NCI-H748 treated with DMSO at 0.1 percent for 48 hours (cell line): Measurements from ENCODE around the gene ATP6V0A4.
"Not testable (repeated sequence)": the region's sequence is repeated elsewhere in the genome, so short reads cannot be mapped to it uniquely, and the experiment has no call there.

ENCODE experiments used
- DNase-seq: peaks from one replicate; lab custom pipeline; 2025; lab: John Stamatoyannopoulos, UW

Gene ATP6V0A4

GRCh38 chr7:138750473-138750872 is 47.5 kb downstream of the ATP6V0A4 start:
- DNase-seq, result no peak

DNA sequence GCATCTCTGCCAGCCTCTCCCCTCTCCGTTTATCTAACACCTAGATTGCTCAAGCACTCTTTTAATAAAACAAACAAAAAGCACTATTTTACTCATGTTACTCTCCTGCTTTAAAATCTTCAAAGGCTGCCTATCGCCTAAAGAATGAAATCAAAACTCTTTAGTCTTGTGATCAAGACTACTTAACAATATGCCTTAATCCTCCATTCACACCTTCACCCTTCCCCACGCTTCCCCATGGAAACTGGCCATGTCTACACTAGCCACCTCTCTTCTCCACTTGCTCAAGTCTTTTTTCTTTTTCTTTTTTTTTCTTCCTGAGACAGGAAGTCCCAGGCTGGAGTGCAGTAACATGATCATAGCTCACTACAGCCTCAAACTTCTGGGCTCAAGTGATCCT is 48.0 kb downstream of the ATP6V0A4 start:
- DNase-seq, result no peak

- no peak for DNase-seq
These were observed 49.3 kb downstream of the ATP6V0A4 start for GRCh38 chr7:138748666-138749065.

GRCh38 chr7:138746073-138746472 is 51.9 kb downstream of the ATP6V0A4 start:
- DNase-seq, result no peak

DNA sequence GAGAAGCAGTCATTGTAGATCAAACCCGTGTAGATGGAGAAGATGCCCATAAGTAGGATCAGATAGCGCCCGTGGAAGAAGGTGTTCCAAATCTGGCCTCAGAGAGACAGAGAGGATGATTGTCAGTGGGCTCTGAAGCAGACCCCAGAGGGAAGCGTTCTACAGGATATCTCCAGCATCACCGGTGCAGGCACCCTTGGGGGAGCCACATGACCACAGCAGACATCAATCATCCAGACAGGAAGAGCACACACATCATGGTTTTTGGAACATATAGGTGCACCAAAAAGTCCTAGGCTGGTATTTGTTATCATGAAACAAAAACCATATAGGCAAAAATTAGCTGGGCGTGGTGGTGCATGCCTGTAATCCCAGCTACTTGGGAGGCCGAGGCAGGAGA is 52.8 kb downstream of the ATP6V0A4 start:
- DNase-seq, result no peak

GRCh38 chr7:138741453-138741735 is 56.6 kb downstream of the ATP6V0A4 start:
- no peak for DNase-seq

DNA sequence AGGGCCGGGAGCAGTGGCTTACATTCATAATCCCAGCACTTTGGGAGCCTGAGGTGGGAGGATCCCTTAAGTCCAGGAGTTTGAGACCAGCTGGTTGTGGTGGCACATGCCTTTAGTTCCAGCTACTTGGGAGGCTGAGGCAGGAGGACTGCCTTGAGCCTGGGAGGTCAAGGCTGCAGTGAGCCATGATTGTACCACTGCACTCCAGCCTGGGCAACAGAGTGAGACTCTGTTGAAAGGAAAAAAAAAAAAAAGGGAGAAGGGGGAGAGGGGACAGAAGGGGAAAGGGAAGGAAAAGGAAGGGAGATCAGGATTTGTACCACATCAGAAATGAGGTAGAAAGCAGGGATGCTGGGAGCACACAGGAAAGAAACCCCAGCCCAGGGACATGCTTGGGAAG is 58.1 kb downstream of the ATP6V0A4 start:
- no peak for DNase-seq

- peak; percentile 90 for DNase-seq
These were observed 59.3 kb downstream of the ATP6V0A4 start for GRCh38 chr7:138738551-138739335.

GRCh38 chr7:138738114-138738513 is 59.9 kb downstream of the ATP6V0A4 start:
- no peak for DNase-seq

- DNase-seq, result no peak
These were observed 62.6 kb downstream of the ATP6V0A4 start for GRCh38 chr7:138735399-138735798.

GRCh38 chr7:138731733-138732132 is 66.3 kb downstream of the ATP6V0A4 start:
- not testable (repeated sequence) for DNase-seq

DNA sequence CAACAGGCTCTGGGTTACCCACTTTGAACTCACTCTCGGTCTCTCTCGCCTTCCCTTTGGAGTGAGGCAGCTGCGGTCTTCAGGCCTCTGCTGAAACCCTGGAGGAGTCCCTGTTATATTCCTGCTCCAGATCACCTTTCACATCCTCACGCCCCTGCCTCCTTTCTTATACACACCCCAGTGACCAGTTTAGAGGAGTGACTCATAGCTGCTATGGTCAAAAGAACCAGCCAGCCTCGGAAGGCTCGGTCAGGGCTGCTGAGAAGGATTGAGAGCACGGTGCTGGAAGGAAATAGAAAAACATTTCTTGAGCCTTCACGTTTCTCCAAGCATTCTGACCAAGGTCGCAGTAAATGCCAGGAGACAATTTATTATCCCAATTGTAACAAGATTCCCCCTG is 68.6 kb downstream of the ATP6V0A4 start:
- DNase-seq, result no peak

- no peak for DNase-seq
These were observed 70.5 kb downstream of the ATP6V0A4 start for GRCh38 chr7:138727336-138728099.

- DNase-seq, result no peak
These were observed 71.7 kb downstream of the ATP6V0A4 start for GRCh38 chr7:138726288-138726687.

DNA sequence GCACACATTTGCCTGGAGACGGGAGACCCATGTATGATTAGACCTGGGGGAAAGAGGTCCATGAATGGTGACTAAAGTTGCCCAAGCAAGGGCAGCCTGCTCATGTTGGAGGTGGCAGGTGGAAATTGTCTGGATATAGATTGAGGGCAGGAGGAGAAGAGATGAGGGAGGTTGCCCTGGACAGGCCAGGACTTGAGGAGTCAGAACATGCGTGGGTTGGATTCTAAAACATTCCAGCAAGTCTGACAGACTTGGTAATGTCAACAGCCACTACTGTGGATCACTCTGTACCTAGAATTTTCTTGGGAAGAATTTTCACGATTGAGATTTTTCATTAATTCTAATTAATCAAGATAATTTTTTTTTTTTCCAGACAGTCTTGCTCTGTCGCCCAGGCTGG is 77.7 kb downstream of the ATP6V0A4 start:
- DNase-seq, result no peak

DNA sequence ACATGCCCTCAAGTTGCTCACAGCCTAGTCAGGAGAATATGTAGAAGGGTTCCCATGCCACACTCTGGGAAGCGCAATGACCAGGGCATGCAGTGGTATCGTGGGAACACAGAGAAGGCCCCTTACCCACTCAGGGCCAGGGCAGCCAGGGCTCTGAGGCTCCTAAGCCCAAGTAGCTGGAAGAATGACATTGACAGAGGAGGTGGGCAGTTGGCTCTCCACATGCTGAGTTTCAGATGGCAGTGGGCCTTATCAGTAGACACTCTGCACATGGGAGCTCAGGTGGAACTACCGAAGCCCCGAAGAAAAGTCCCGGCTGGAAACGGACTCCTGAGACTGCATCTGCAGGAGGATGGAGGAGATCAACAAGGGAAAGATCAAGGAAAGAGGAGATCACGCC is 81.1 kb downstream of the ATP6V0A4 start:
- no peak for DNase-seq

DNA sequence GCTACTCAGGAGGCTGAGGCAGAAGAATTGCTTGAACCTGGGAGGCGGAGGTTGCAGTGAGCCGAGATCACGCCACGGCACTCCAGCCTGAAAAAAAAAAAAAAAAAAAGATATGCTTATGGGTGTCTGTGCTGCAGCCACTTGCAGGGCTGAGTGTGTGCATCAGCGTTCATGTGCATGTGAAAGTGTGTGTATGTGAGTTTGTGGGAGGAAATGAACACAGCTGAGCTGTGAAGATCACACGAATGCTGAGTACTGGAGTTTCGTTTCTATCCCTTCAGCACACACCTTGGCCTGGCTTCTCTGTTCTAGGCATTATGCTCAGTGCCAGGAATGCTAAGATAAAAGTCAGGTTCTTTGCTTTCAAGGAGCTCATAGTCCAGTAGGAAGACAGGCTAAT is 84.8 kb downstream of the ATP6V0A4 start:
- DNase-seq, result no peak

DNA sequence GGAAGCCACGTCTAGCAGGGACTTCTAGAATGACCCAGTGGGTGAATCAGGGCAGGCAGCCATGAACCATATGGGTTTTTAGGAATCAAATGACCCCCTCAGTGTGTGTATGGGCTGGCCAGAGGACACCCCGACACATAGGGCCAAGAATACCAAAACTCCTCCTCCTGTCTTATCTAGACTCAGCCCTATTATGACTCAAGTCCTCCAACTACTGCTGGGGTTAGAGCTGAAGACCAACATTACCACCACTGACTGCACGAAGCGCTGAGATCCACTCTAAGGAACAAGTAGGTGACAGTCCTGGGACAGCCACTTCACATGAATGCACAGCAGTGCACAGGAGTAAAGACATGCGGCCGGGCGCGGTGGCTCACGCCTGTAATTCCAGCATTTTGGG is 85.3 kb downstream of the ATP6V0A4 start:
- DNase-seq, result no peak

GRCh38 chr7:138710536-138711385 is 87.2 kb downstream of the ATP6V0A4 start:
- no peak for DNase-seq

DNA sequence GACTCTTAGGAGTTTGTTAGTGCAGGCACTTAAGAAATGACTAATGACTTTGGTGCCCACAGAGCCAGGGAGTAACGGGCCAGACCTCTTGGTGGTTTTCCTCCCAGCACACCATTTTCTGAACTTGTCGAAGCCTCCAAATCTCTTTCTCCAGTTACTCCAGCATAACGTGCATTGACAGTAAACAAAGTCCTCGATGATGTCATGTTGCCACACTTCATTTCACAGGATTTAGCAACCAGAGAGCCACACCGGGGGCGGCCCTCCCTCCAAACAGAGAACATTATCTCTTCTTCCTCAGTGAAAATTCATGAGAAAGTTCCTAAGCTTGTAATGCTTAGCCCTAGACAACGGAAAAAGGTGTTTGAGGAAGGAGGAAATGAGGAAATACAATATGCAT is 92.8 kb downstream of the ATP6V0A4 start:
- no peak for DNase-seq

GRCh38 chr7:138701537-138701923 is 96.5 kb downstream of the ATP6V0A4 start:
- DNase-seq, result no peak

DNA sequence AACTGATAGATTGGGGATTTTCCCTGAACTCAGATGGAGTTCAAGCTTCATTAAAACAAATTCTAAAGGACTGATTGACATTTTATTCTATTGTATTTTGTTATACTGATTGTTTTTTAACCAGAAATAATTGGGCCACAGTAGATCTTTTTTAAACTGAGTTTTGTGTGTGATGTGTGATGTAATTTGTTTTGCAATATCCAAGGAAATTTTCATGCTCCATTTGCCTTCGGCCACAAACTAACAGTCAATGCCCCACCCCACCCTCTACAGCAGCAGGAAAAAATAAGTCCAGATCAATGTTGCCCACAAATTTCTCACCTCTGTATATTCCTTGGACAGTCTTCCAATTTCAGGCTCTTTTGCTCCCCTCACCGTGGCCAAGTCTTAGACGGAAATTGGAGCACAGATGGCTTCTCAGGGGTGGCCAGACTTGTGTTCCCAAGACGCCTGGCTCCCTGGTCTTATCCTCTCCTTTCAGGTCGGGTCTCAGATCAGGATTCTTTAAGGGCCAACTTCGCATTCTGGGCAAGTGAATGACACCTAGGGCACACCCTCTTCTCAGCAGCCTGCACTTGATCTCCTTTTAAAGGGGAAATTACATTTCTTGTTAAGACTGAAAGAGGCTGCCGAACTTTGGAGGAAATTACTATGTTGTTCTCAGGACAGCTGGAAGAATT is 97.0 kb downstream of the ATP6V0A4 start, which contains the start of gene SVOPL:
TSS of gene SVOPL (minus strand) at position 506 of the 680 bp plus-strand sequence. CDS start 22,317 bp downstream, outside the sequence.
- no peak for DNase-seq
